WTC11 (cell line): ENCODE measurements around the gene CLDN7. TPM values are rescaled to one million over a fixed set of nuclear protein-coding genes. Genes with fewer than 3 reads are reported as not detected.

Experiments used
- ATAC-seq: fragments of 200-7000 bp; cut with Tn5 transposase; 2 replicates; pipeline ENCODE4 v1.10.0; 2021; ENCODE audit warnings: mild to moderate bottlenecking, moderate library complexity
- CTCF ChIA-PET: fragments of 300-600 bp; sonication (Branson Sonifier 250); formaldehyde crosslinking; loops from one replicate; lab custom pipeline; 2021; ENCODE audit warnings: antibody characterized with exemption; lab: Charles Lee
- POLR2A ChIA-PET: fragments of 350-600 bp; sonication (Branson Sonifier 250); formaldehyde crosslinking; loops from one replicate; lab custom pipeline; 2021; ENCODE audit warnings: antibody characterized with exemption; lab: Charles Lee
- DNase-seq: peaks from one replicate; pipeline ENCODE4 v3.0.0; 2021; ENCODE audit warnings: low spot score
- H3K27ac Mint-ChIP-seq: 2 replicates; pipeline ENCODE4 v1.8.0; 2021; ENCODE audit warnings: mixed read lengths
- H3K27me3 Mint-ChIP-seq: 2 replicates; pipeline ENCODE4 v1.8.0; 2021; ENCODE audit warnings: low read depth, mild to moderate bottlenecking, moderate library complexity, mixed read lengths
- H3K36me3 Mint-ChIP-seq: 2 replicates; pipeline ENCODE4 v1.8.0; 2021; ENCODE audit warnings: mixed read lengths
- H3K4me1 Mint-ChIP-seq: 2 replicates; pipeline ENCODE4 v1.8.0; 2022; ENCODE audit warnings: mixed read lengths
- H3K4me3 Mint-ChIP-seq: 2 replicates; pipeline ENCODE4 v1.8.0; 2021; ENCODE audit warnings: mild to moderate bottlenecking, moderate library complexity, mixed read lengths
- H3K9me3 Mint-ChIP-seq: 2 replicates; pipeline ENCODE4 v1.8.0; 2021; ENCODE audit warnings: mixed read lengths
- ARID4B ChIP-seq: sonication (generic); formaldehyde crosslinking; IDR thresholded peaks from 2 replicates; pipeline ENCODE4 v1.8.0; 2023; ENCODE audit warnings: missing genetic modification reagents, mild to moderate bottlenecking, borderline replicate concordance
- ATF3 ChIP-seq: sonication (generic); formaldehyde crosslinking; conservative IDR thresholded peaks from 2 replicates; pipeline ENCODE4 v1.8.1; 2022; ENCODE audit warnings: mild to moderate bottlenecking, missing genetic modification reagents
- CREB1 ChIP-seq: sonication (generic); formaldehyde crosslinking; IDR thresholded peaks from 2 replicates; pipeline ENCODE4 v1.8.0; 2023; ENCODE audit warnings: mild to moderate bottlenecking, missing genetic modification reagents
- E2F4 ChIP-seq: sonication (generic); formaldehyde crosslinking; IDR thresholded peaks from 2 replicates; pipeline ENCODE4 v1.8.1; 2022; ENCODE audit warnings: low read depth, mild to moderate bottlenecking, moderate library complexity, missing genetic modification reagents, borderline replicate concordance
- ELF4 ChIP-seq: sonication (generic); formaldehyde crosslinking; IDR thresholded peaks from 2 replicates; pipeline ENCODE4 v1.8.1; 2022; ENCODE audit warnings: low read depth, mild to moderate bottlenecking, moderate library complexity, missing genetic modification reagents
- EMX1 ChIP-seq: fragments of 250-450 bp; sonication (Bioruptor Pico); IDR thresholded peaks from 2 replicates; pipeline ENCODE4 v1.8.0; 2021; ENCODE audit warnings: mild to moderate bottlenecking
- ERG ChIP-seq: fragments of 250-450 bp; sonication (Bioruptor Pico); IDR thresholded peaks from 2 replicates; pipeline ENCODE4 v1.8.0; 2021; ENCODE audit warnings: mild to moderate bottlenecking
- HMGA2 ChIP-seq: fragments of 250-450 bp; sonication (Bioruptor Pico); IDR thresholded peaks from 2 replicates; pipeline ENCODE4 v1.4.0; 2021; ENCODE audit warnings: mild to moderate bottlenecking, moderate library complexity
- KAT7 ChIP-seq: sonication (generic); formaldehyde crosslinking; IDR thresholded peaks from 2 replicates; pipeline ENCODE4 v1.8.1; 2023; ENCODE audit warnings: missing genetic modification reagents, mild to moderate bottlenecking, borderline replicate concordance
- NR1H2 ChIP-seq: sonication (generic); formaldehyde crosslinking; IDR thresholded peaks from 2 replicates; pipeline ENCODE4 v1.9.0; 2021; ENCODE audit warnings: mild to moderate bottlenecking, moderate library complexity, missing genetic modification reagents
- NR2C2 ChIP-seq: sonication (generic); formaldehyde crosslinking; IDR thresholded peaks from 2 replicates; pipeline ENCODE4 v1.8.0; 2022; ENCODE audit warnings: mild to moderate bottlenecking, missing genetic modification reagents
- SMAD3 ChIP-seq: sonication (generic); formaldehyde crosslinking; IDR thresholded peaks from 2 replicates; pipeline ENCODE4 v1.8.0; 2022; ENCODE audit warnings: missing genetic modification reagents, mild to moderate bottlenecking, borderline replicate concordance
- USF1 ChIP-seq: sonication (generic); formaldehyde crosslinking; IDR thresholded peaks from 2 replicates; pipeline ENCODE4 v1.8.0; 2022; ENCODE audit warnings: mild to moderate bottlenecking, missing genetic modification reagents
- ZMAT4 ChIP-seq: fragments of 250-450 bp; sonication (Bioruptor Pico); IDR thresholded peaks from 2 replicates; pipeline ENCODE4 v1.9.0; 2021; ENCODE audit warnings: mild to moderate bottlenecking
- ZNF138 ChIP-seq: sonication (generic); formaldehyde crosslinking; conservative IDR thresholded peaks from 2 replicates; pipeline ENCODE4 v1.8.1; 2022; ENCODE audit warnings: mild to moderate bottlenecking, moderate library complexity, missing genetic modification reagents
- ZNF263 ChIP-seq: sonication (generic); formaldehyde crosslinking; IDR thresholded peaks from 2 replicates; pipeline ENCODE4 v1.8.1; 2022; ENCODE audit warnings: low read depth, mild to moderate bottlenecking, moderate library complexity, missing genetic modification reagents
- total RNA-seq: library from RNA; stranded (reverse); gene quantifications from 3 replicates; pipeline ENCODE4 v1.2.3, GENCODE V29; 2021

CLDN7 gene
- total RNA-seq, 1 experiment from 2014 or later, result 136 TPM

GRCh38 chr17:7256766-7257456 lies 5.4 kb downstream of the CLDN7 start (continued):
- no peak for TF ChIP-seq ATF3 (CRISPR knock-in tag)
- no peak for TF ChIP-seq EMX1 (CRISPR knock-in tag)
- TF ChIP-seq ZNF263, result no peak
- TF ChIP-seq ELF4, result no peak
- no peak for TF ChIP-seq SMAD3 (CRISPR knock-in tag)
- TF ChIP-seq, all 79 proteins: peak for 0

- CTCF ChIA-PET, result no interaction called here
- ATAC-seq (no peak), DNase-seq (no peak)
- POLR2A ChIA-PET, result interaction anchor here (0.7 kb wide), 1 partner anchor 47 kb away, joined by 4 read pairs; no protein-coding TSS in a partner anchor
- TF ChIP-seq ZMAT4 (CRISPR knock-in tag) (no peak), HMGA2 (CRISPR knock-in tag) (no peak), ZNF138 (CRISPR knock-in tag) (no peak), NR2C2 (no peak), CREB1 (no peak), E2F4 (CRISPR knock-in tag) (no peak), NR1H2 (CRISPR knock-in tag) (no peak), USF1 (CRISPR knock-in tag) (no peak), ERG (CRISPR knock-in tag) (no peak), ARID4B (no peak), KAT7 (CRISPR knock-in tag) (no peak)
- no peaks in the 10 kb centered on the region for H3K9me3 Mint-ChIP-seq
- no peak overlapping the region for H3K27ac Mint-ChIP-seq
- H3K4me3 Mint-ChIP-seq, result no peak overlapping the region
- peaks cover 21% of the 10 kb centered on the region for H3K4me1 Mint-ChIP-seq
- H3K27me3 Mint-ChIP-seq, result no peaks in the 10 kb centered on the region
- H3K36me3 Mint-ChIP-seq, result peaks cover 34% of the 10 kb centered on the region
These were observed 7.8 kb downstream of the CLDN7 start for GRCh38 chr17:7254511-7254910.
